HL-60/S4 treated with phorbol 12-myristate 13-acetate at 8.2 ng/mL for 4 days and 3 days (cell line): ENCODE data around the gene RPA1.
"Not testable (repeated sequence)": the region's sequence is repeated elsewhere in the genome, so short reads cannot be mapped to it uniquely, and the experiment has no call there.

ENCODE experiments used
- in situ Hi-C: fragments of 300-500 bp; cut with MboI; formaldehyde crosslinking; loops from 2 replicates; pipeline ENCODE4 v1.15.0; 2022; ENCODE audit warnings: low sequenced_read_pairs

RPA1 gene

GRCh38 chr17:1829592-1830257 lies at the start of gene RPA1, which contains the start of gene SMYD4:
Gene RPA1, plus strand, starts transcription at chr17:1830005. Its CDS starts 89 bp downstream, at chr17:1830094.
Gene SMYD4, minus strand, starts transcription at chr17:1829902. Its CDS starts 1,908 bp downstream, at chr17:1827994.
- in situ Hi-C loops: no loop called here

- in situ Hi-C loops: no loop called here
Measured at GRCh38 chr17:1782171-1782567, 47.6 kb upstream of the RPA1 start.

GRCh38 chr17:1783271-1783670 lies 46.5 kb upstream of the RPA1 start:
- in situ Hi-C loops: no loop called here

GRCh38 chr17:1783834-1784611 lies 45.8 kb upstream of the RPA1 start:
- in situ Hi-C loops: no loop called here

GRCh38 chr17:1785930-1786329 lies 43.9 kb upstream of the RPA1 start:
- in situ Hi-C loops: no loop called here

GRCh38 chr17:1786708-1787107 lies 43.1 kb upstream of the RPA1 start:
- in situ Hi-C loops: no loop called here

- in situ Hi-C loops: no loop called here
Measured at GRCh38 chr17:1787301-1787902, 42.4 kb upstream of the RPA1 start.

GRCh38 chr17:1789936-1790335 lies 39.9 kb upstream of the RPA1 start:
- in situ Hi-C loops: no loop called here

GRCh38 chr17:1792495-1793446 lies 37.0 kb upstream of the RPA1 start:
- in situ Hi-C loops: no loop called here

- in situ Hi-C loops: no loop called here
Measured at GRCh38 chr17:1793447-1793806, 36.4 kb upstream of the RPA1 start.

- in situ Hi-C loops: no loop called here
Measured at GRCh38 chr17:1796800-1797199, 33.0 kb upstream of the RPA1 start.

GRCh38 chr17:1797323-1797722 lies 32.5 kb upstream of the RPA1 start:
- in situ Hi-C loops: no loop called here

GRCh38 chr17:1797846-1798245 lies 32.0 kb upstream of the RPA1 start:
- in situ Hi-C loops: not testable (repeated sequence)

- in situ Hi-C loops: no loop called here
Measured at GRCh38 chr17:1800240-1800639, 29.6 kb upstream of the RPA1 start.

GRCh38 chr17:1800712-1801111 lies 29.1 kb upstream of the RPA1 start:
- in situ Hi-C loops: no loop called here

GRCh38 chr17:1802429-1802828 lies 27.4 kb upstream of the RPA1 start:
- in situ Hi-C loops: no loop called here

GRCh38 chr17:1803280-1803679 lies 26.5 kb upstream of the RPA1 start:
- in situ Hi-C loops: no loop called here

- in situ Hi-C loops: no loop called here
Measured at GRCh38 chr17:1807890-1808289, 21.9 kb upstream of the RPA1 start.

GRCh38 chr17:1808644-1809043 lies 21.2 kb upstream of the RPA1 start:
- in situ Hi-C loops: no loop called here

GRCh38 chr17:1809815-1810214 lies 20.0 kb upstream of the RPA1 start:
- in situ Hi-C loops: not testable (repeated sequence)
